ENCODE measurements around the gene REEP1. TPM values are rescaled to one million over a fixed set of nuclear protein-coding genes. Genes with fewer than 3 reads are reported as not detected.

Gene REEP1
- total and polyA plus RNA-seq, 2 of the 8 experiments (the other 6 are each of a cell fraction or from before 2014, with no cell fraction given) = 0.74 to 1.5 TPM

- TF ChIP-seq TBP (IDR thresholded peaks at IDR 0.05; ENCODE audit: low read depth, low read length) (no peak), POU5F1 (IDR thresholded peaks at IDR 0.05; ENCODE audit: low read depth, low read length) (no peak), EZH2 (IDR thresholded peaks at IDR 0.05; ENCODE audit: low read depth, low read length, severe bottlenecking) (no peak), CHD2 (IDR thresholded peaks at IDR 0.05; ENCODE audit: low read length) (no peak), SAP30 (IDR thresholded peaks at IDR 0.05; ENCODE audit: insufficient read depth, insufficient replicate concordance, low read length) (no peak)
- H3K23me2 ChIP-seq (ENCODE audit: low read depth, low read length) = no peaks in the 10 kb centered on the region; the same call in 1 of the 2 replicates
- WGBS, 2 experiments (ENCODE audit: extremely low coverage in 1 of 2, insufficient coverage in 1 of 2, insufficient read length in 1 of 2, insufficient replicate concordance in 2 of 2, low coverage in 1 of 2, low lambda C conversion rate in 2 of 2, missing lambda C conversion rate in 1 of 2) = 91% methylated on average over 5 of the region's 5 CpGs; no CpG with 5 or more reads in 1 of the 2 experiments
These were observed 31.5 kb downstream of the REEP1 start for GRCh38 chr2:86305915-86306254.

More at GRCh38 chr2:86305915-86306254, 31.5 kb downstream of the REEP1 start:
- Histone ChIP-seq H4K20me1 (replicated peaks in 1 of 2; ENCODE audit: control insufficient read depth in 1 of 2, insufficient read depth in 2 of 2, low read length in 2 of 2) (no peaks in the 10 kb centered on the region), H3K36me3 (ENCODE audit: control insufficient read depth in 2 of 4, insufficient read depth in 4 of 4, low read length in 3 of 4) (no peaks in the 10 kb centered on the region), H3K27ac (ENCODE audit: low read depth, low read length) (no peak overlapping the region), H3K9ac (replicated peaks in 1 of 4; ENCODE audit: extremely low read depth in 1 of 4, low read depth in 3 of 4, low read length in 3 of 4) (no peak overlapping the region), H3K4me1 (replicated peaks in 1 of 4; ENCODE audit: control insufficient read depth in 3 of 4, insufficient read depth in 4 of 4, low read length in 3 of 4) (no peaks in the 10 kb centered on the region), H2BK20ac (ENCODE audit: low read length) (no peak overlapping the region), H4K91ac (replicated peaks; ENCODE audit: insufficient read length, low read length) (no peak overlapping the region), H2BK5ac (ENCODE audit: low read depth, low read length) (no peak overlapping the region), H3K56ac (replicated peaks; ENCODE audit: insufficient read length, low read depth, low read length) (no peak overlapping the region), H4K5ac (ENCODE audit: insufficient read length, low read depth, low read length) (no peak overlapping the region), H3K4ac (replicated peaks; ENCODE audit: insufficient read length, low read depth, low read length) (no peak overlapping the region), H3K9me3 (ENCODE audit: insufficient read depth in 2 of 2, low read depth in 1 of 2, low read length in 1 of 2) (no peaks in the 10 kb centered on the region), H3K18ac (ENCODE audit: extremely low read depth, low read length) (no peak overlapping the region), H3K79me2 (ENCODE audit: control insufficient read depth in 1 of 2, insufficient read depth in 2 of 2, low read length in 2 of 2) (no peaks in the 10 kb centered on the region), H3K4me2 (ENCODE audit: insufficient read depth in 1 of 2, low read depth in 2 of 2, low read length in 2 of 2) (no peak overlapping the region), H3K4me3 (ENCODE audit: extremely low read depth in 1 of 4, insufficient read depth in 2 of 4, low read depth in 3 of 4, low read length in 4 of 4) (no peak overlapping the region), H3K27me3 (replicated peaks in 1 of 4; ENCODE audit: control insufficient read depth in 3 of 4, extremely low read depth in 1 of 4, insufficient read depth in 3 of 4, low read length in 3 of 4) (no peaks in the 10 kb centered on the region), H2BK12ac (ENCODE audit: low read depth, low read length) (no peak overlapping the region), H3K79me1 (ENCODE audit: low read depth, low read length) (no peaks in the 10 kb centered on the region), H3K14ac (ENCODE audit: insufficient read length) (no peak overlapping the region), H2AK5ac (ENCODE audit: low read depth, low read length) (no peak overlapping the region), H4K8ac (ENCODE audit: extremely low read depth, insufficient read depth, low read length) (no peak overlapping the region), H3K23ac (ENCODE audit: insufficient read length) (no peak overlapping the region), H2BK120ac (replicated peaks; ENCODE audit: low read depth, low read length) (no peak overlapping the region), H2BK15ac (ENCODE audit: low read length) (no peak overlapping the region), H2AFZ (ENCODE audit: low read length) (no peak overlapping the region)
- DNase-seq (ENCODE audit: low read depth in 1 of 2, low spot score in 2 of 2) (no peak), FAIRE-seq (no peak)
- POLR2A ChIA-PET (ENCODE audit: partially characterized antibody) = no interaction called here
- CTCF ChIA-PET (ENCODE audit: partially characterized antibody) = interaction anchor here (0.9 to 1.9 kb wide), 2 partner anchors 32 to 89 kb away, joined by 3 to 7 read pairs; partner anchors contain the start of gene REEP1

Measured in H1 (cell line).